ENCODE data around the gene ZNF70. TPM values are rescaled to one million over a fixed set of nuclear protein-coding genes. Genes with fewer than 3 reads are reported as not detected.

The ZNF70 gene
- total RNA-seq, 1 donor from 2014 or later = 1.4 TPM

DNA sequence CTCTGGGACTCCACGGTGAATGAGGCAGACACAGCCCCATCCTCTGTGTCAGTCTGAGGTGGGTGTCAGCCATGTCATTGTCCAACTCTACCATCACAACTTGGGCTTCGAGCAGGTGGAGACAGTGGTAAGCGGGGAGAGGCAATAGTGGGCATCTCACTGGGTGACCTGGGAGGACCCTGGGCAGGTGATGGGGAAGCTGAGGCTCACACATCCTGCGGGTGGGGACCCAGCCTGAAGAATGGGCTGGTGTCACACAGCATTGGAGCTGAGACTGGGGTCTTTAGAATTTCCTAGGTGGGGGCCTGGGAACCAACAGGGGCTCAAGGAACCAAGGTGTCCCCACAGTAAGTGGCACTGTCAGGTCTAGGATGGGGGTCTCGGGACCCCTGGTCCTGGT, 28.8 kb upstream of the ZNF70 start:
- DNase-seq (ENCODE audit: low read depth in 2 of 2) = no peak

DNA sequence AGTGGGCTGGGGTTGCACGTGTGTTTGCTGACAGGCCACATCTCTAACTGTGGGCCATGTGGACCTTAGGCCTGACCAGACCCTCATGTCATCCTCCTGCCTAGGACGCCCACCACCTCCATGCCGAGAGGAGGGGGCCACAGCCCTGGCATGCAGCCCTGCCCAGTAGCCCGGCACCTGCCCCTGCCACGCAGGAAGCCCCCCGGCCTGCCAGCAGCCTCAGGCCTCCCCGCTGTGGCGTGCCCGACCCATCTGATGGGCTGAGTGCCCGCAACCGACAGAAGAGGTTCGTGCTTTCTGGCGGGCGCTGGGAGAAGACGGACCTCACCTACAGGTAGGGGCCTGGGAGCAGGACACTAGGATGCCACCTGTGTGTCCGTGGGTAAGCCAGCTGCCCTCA, 28.2 kb upstream of the ZNF70 start:
- DNase-seq (ENCODE audit: low read depth in 2 of 2) = no peak

DNA sequence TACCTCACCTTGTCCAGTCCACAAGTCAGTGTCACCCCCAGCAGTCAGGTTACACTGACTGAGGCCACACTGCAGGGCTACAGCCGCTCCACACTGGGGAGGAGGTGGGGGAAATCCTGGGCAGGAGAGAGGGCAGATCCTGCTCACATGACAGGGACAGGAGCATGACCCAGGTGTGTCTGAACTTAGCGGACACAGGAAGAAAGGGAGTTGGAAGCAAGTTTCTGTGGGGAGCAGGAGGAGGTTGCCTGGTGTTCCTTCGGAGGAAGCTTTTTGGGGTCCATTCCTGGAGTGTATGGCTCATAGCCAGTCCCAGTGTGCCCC, 27.6 kb upstream of the ZNF70 start:
- DNase-seq (ENCODE audit: low read depth in 2 of 2) = no peak

DNA sequence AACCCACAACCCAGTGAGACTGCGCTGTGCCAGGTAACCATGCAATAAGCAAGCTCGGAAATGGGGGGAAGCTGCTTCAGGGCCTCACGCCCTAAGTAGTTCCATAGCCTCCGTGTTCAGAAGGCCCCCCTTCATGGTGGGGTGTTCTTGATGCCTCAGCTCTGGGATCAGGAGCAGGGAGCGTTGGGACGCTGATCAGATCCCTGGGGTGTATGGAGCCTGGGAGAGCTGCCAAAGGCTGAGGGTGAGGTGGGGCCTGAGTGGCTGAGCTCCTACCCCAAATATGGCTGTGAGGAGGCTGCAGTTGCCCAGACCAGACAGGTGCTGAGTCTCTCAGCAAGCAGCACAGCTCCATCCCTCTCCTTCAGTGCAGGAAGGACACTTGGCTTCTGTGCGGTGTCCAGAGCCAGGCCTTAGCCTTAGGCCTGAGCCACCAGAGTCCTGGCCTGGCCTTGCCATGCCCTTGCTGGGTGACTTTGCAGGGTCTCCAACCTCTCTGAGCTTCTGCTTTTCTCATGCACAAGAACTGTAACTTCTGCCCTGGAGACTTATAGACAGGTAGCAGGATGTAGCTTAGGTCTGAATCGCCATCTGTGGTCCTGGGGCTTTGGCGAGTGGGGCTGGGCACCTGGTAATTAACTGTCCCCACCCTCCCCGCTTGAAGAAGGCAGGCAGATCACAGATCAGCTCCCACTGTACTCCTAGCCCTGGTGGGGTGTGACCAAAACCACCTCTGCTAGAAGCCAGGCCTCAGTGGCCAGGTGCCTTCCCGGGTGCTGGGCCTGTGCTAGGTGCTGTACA, 27.1 kb upstream of the ZNF70 start:
- no peak for DNase-seq (ENCODE audit: low read depth in 2 of 2)

DNA sequence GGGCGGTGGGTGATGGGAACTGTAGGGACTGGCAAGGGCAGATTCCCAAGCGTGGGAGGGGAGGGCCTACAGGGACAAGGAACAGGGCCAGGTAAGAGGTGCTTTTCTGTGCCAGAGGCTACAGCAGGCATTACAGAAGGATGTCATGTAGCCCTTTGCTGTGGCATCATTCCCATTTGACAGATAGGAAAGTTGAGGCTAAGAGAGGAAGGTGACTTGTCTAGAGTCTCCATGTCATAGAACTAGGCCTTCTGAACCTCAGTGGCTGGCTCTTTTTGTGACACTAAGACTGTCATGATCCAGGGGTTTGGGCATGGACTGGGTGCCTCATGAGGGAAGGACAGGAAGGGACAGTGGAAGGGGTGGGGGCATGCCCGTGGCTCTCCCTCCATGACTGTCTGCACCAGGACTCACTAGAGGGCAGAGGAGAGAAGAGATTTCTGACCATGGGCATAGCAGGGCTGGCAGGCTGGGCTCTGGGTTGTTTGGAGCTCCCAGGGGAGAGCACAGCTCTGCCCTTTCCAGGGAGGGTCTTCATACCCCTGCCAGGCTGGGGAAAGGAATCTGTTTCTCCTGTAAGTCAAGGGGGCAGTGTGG, 25.0 kb upstream of the ZNF70 start:
- DNase-seq (ENCODE audit: low read depth in 2 of 2) = no peak

DNA sequence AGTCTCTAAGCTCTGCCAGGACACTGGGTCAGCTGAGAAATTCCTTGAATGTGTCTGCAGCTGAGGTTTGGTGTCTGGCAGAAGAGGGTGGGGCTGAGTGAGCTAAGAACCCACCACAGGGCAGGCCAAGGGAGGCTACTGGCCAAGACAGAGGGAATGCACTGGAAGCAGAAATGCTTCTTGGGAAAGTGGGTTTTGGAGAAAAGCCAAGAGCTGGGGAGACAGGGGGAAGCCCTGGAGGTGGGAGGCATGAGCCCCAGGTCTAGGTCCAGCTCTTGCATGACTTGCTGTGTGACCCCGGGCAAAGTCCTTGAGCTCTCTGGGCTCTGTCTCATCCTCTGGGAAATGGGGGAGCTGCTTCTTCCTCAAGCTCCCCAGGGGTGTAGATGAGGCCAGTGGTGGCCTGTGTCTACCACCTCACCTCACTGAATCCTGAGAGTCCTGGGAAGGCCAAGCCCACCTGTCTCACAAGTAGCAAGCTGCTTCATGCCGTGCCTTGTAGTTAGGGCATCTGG, 24.1 kb upstream of the ZNF70 start:
- DNase-seq (ENCODE audit: low read depth in 2 of 2) = no peak

DNA sequence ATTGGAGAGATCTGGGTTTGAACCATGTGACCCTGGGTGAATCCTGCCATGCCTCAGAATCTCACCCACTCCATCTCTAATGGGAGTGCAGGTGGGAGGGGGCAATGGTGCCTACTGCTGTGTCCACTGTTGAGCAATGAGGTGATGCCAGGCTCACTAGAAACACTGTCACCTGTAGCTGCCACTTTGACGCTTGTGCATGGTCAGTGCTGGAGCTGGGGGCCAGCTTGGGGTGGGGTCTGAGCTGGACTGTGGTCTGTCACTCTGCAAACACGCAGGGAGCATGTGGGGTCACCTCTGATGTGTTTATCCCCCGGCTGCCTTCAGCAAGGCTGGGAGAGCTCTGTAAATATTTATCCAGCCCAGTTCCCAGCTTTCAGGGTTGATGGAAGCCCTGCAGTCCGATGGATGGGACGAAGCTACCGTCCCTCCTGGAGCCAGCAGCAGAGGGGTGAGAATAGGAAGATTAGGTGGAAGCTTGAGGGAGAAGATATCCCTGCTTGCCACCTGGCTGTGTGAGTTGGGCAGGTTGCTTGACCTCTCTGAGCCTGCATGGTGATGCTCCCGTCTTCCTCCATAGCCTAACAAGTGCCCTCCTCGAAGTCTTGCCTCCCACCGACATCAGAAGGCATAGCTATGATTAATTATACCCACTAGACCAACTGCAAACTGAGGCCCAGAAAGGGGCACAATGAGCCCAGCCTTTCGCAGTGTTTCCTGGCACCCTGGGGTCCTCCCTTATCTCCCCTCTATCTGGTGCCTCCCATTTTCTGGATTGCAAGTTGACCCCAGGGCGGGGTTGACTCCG, 23.4 kb upstream of the ZNF70 start:
- DNase-seq (ENCODE audit: low read depth in 2 of 2) = no peak

DNA sequence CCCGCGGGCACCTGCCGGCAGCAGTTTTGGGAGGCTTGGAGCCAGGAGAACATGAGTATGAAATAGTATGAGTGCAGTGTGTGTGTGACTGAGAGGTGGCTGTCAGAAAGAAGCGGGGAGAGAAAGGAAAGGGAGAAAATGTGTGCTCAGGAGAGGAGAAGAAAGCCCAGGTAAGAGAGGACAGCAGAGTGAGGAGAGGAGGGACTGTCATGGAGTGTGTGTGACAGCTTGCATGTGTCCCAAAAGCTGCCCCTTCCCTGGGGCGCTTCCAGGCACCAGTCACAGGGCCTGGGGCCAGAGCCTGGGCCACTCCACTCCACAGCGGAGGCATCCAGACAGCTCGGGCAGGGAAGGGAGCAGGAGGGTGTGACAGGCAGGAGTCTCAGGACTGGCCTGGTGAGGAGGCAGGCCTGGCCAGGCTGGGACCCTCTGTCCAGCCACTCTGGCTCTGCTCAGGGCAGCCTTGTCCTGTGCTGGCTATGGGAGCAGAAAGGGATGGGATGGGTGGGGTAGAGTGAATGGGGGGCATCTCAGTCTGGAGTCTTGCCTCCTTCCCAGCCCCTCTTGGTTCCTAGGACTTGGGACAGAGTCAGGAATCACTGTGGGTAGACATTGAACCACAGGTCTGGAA, 22.7 kb upstream of the ZNF70 start:
- no peak for DNase-seq (ENCODE audit: low read depth in 2 of 2)

DNA sequence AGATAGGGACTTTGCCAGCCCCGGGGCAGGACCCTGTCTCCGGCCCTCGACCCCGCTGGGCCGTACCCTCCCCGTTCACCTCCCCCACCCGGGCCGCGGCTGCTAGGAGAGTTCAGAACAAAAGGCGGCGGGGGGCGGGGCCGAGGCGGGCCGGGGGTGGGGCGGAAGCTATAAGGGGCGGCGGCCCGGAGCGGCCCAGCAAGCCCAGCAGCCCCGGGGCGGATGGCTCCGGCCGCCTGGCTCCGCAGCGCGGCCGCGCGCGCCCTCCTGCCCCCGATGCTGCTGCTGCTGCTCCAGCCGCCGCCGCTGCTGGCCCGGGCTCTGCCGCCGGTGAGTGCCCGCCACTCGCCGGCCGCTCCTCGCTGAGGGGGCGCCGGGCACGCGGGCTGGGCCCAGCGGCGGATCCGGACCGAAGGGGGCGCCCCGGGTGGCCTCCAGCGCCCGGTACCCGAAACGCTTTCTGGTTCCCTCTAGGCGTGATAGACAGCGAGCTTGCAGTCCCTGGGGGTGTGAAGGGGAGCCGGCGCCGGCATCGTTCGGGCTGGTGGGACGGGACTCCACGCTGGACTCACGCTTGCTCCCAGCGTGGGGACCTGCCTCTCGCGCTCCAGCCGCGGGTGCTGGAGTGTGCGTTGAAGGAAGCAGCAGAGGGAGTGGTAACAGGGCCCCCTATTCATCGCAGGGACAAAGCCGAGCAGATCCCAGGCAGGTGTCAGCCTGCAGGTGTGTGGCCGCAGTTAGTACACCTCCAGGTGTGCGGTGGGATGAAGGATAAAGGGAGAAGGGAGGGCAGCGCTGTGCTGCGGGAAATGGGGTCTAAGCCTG, 21.9 kb upstream of the ZNF70 start, which contains the start of gene MMP11:
Gene MMP11 (plus strand): TSS at position 201 of the 825 bp plus-strand sequence. CDS start 22 bp downstream, at position 223.
- DNase-seq (ENCODE audit: low read depth in 2 of 2) = peak in 1 of 2 donors; percentile 49

DNA sequence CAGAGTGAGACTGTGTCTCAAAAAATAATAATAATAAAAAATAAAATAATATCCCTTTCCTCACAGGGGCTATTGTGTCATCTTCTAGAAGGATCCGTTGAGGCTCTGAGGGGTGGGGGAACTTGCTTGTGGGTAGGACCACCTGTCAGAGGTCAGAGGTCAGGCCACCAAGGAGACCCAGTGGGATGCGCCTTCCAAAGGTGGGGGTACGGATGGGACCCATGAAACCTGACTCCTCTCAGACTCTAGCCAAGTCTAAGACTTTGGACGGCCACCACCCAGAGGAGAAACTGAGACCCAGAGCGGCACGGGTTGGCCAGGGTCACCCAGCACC, 21.4 kb upstream of the ZNF70 start:
- no peak for DNase-seq (ENCODE audit: low read depth in 2 of 2)

DNA sequence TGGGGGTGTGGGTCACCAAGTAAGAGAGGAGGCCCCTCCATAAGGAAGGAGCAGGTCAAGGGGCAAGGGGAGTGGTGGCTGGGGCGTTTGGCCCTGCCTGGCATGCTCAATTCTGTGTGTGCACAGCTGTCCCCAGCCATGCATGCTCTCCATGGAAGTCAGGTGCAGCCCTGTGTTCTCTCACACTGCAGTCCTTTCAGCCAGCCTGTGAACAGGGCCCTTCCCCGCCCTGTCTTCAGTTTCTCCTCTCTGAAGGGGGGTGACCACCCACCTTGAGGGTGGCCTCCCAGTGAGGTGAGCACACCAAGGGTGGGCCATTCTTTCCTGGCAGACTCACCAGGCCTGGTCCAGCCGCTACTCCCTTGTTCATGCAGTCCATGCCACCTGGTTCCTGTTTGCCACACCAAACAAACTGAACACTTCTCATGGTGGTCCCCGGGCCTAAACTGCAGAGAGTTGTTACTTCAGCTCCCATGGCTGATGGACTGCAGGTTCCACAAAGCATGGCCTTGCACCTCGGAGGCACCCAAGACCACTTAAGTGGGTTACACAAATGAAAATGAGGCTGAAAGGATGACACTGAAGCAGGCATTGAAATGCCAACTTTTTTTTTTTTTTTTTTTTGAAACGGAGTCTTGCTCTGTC, 18.5 kb upstream of the ZNF70 start:
- DNase-seq (ENCODE audit: low read depth in 2 of 2) = no peak

DNA sequence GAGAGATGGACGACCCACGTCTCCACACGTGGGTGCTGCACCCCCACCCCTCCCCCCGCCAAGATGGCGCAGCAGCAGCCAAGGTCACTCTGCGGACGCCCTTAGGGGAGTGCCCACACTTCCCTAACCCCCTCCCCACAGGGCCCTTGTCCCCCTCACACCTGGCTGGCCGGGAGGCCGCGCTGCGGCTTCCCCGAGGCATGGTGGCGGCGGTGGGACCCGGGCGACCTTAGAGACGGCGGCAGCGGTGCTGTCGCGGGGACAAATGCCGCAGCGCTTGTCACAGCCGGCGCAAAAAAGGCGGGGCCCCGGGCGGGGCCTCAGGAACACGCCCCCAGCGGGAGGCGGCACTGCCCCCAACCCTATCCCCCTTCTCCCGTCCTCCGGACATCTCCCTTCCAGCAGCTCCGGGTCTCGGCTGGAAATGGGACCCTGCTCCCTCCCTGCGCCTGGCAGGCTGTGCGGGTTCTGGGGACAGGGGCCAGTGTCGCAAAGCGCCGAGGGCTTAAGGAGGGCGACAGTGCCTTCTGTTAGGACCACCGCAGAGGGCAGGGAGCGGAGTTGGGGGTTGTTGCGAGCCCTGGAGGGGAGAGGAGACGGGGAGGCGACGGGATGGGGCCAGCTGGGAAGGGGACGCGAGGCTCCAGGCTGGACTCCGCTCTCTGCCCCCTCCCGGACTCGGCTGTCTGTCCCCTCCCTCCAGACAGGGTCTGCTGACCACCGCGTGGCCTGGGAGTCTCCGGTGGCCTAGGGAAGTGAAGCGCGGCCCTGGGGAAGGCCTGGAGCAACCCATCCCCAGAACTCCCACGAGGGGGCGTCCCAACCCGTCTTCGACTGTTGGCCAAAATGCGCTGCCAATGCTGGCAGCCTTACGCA, 17.0 kb upstream of the ZNF70 start, which contains the start of gene CHCHD10:
Gene CHCHD10 (minus strand): TSS at position 300 of the 876 bp plus-strand sequence. CDS start 98 bp downstream, at position 202.
- peak; percentile 66 to 84 for DNase-seq (ENCODE audit: low read depth in 2 of 2)

DNA sequence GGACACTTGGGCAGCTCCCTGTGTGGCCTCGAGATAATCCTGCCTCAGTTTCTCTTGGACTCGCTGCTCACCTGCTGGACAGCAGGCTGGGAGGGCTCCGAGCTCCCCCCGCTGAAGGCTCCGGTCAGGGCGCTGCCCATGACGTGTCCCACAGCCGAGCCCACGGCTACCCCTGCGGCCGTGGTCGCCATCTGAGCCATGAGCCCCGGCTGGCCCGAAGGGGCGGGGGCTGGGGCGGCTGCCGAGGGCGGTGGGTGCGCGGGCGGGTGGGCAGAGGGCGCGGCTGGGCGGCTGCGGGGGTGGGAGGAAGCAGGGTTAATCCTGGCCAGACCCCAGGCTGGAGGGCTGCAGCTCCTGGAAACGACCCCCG, 16.4 kb upstream of the ZNF70 start:
- DNase-seq (ENCODE audit: low read depth in 2 of 2) = no peak

DNA sequence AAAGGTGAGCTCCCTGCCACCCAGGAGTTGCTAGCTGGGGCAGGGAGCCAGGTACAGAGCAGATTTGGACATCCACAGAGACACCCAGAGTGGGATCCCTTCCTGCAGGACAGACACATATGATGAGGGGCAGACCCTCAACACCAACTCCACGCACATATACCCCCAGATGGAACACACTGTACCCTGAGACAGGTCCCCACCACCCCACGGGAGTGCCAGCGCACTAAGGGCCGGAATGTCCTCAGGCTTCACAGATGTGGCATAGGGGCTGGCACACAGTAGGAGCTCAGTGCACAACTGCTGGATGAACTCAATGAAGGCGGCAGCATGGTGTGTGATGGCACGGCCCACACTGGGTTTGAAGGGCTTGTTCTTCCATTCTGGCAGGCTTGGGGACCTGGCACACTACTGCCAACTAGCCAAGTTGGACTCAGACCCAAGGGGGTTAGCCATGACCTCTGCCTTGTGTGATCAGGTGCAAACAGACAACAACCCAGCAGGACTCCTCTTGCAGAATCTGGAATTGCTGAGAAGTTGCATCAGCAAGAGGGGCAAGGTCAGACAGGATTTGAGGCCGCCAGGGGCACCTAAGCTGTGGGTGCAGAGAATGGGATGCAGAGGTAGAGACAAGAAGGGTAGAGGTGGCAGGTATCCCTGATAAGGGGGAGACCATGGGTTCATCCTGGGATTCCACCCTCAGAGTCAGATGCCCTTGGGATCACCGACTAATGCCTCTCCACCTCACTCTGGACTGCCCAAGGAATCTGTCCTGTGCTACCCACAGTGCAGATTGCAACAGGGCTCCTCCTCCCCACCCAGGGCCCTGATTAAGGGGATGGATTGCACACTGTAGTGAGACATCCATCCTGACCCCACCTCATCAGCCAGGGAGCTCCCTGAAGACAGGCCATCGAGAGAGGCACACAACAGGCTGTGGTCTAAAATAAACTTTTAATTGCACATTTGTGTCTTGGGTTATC, 14.3 kb upstream of the ZNF70 start:
- no peak for DNase-seq (ENCODE audit: low read depth in 2 of 2)

DNA sequence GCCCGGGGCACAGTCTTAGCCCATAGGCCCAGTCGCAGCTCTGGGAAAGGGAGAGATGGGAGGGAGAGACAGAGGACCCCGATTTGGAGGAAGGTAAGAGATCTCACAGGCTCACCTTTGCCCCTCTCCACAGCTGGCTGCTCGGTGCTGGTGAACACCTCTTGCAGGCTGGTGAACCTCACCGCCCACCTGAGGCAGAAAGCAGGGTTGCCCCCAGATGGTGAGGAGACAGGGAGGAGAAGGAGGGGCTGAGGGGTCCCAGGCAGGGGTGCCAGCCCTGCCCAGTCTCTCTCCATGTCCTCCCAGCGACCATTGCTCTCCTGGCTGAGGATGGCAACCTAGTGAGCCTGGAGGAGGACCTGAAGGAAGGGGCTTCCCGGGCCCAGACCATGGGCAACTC, 13.0 kb upstream of the ZNF70 start:
- no peak for DNase-seq (ENCODE audit: low read depth in 2 of 2)

DNA sequence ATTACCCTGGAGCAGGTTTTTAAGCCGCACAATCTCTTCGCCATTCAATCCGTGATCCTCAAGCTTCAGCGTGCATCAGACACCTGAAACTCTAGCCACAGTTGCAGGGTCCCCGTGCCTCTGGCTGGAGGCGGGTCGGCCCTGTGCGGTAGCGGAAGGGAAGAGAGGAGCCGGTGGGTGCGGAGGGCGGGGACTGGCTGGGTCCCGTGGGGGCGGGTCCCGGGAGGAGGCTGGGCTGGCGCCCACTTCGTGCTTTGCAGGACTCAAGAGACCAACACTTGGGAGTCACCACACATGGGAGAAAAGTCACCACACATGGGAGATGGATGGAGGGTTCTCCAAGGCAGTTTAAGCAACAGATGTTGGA, 12.7 kb upstream of the ZNF70 start:
- DNase-seq (ENCODE audit: low read depth in 2 of 2) = no peak

DNA sequence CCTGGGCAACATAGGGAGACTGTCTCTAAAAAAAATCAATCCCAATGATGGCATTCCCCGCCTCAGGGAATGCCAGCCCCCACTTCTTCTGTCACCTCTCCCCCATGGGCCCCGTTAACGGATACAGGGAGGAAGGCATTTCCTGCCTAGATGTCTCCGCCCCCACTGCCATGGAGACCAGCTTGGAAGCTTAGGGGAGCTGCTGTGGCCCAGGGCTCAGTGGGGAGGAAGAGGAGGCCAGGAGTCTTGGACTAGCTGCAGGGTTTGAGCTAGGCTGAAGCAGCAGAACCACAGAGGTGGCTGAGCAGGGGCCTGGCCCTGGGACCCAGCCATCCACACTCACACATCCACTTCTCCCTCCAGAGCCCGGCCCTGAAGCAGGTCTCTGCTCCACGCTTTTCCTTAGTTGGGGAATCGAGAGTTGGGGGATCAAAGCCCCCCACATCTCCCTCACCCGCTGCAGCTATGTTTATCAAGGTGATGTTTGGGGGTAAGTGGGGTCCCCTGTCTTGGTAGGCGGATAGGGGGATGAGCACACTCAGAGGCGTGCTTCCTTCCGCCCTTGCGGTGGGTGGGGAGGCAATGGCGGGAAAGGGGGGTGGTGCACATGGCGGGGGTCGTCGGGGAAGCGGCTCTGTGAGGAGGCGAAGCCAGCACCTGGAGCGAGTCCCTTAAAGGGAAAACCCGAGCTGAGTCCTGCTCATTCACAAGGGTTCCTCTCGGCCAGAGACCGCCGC, 12.1 kb upstream of the ZNF70 start, which contains the start of gene C22orf15:
Gene C22orf15 (plus strand): TSS at position 149 of the 737 bp plus-strand sequence. CDS start 317 bp downstream, at position 466.
- peak in 1 of 2 donors; percentile 45 for DNase-seq (ENCODE audit: low read depth in 2 of 2)

All from dermis microvascular lymphatic vessel endothelial cell (primary cell).